SK-N-SH (cell line): Measurements from ENCODE around the gene FAM222B. TPM values are rescaled to one million over a fixed set of nuclear protein-coding genes. Genes with fewer than 3 reads are reported as not detected.

Experiments used
- CTCF ChIA-PET: fragments of 300-600, 350-600 bp; formaldehyde crosslinking; extraction: SDS; loops from one replicate; lab custom pipeline; 2021; lab: Yijun Ruan, JAX
- POLR2A ChIA-PET: fragments of 350-600 bp; sonication (Branson Sonifier 250); formaldehyde crosslinking; extraction: SDS; loops from one replicate; lab custom pipeline; 2020; ENCODE audit warnings: antibody characterized with exemption, inconsistent platforms; lab: Yijun Ruan, JAX
- DNase-seq: peaks from one replicate; pipeline ENCODE4 v3.0.0; 2012
- H2AFZ ChIP-seq: fragments of 200-600 bp; sonication (generic); 2 replicates; pipeline ENCODE4 v1.8.1; 2016; ENCODE audit warnings: antibody characterized with exemption, mild to moderate bottlenecking, low read depth
- H3F3A ChIP-seq: fragments of 200-600 bp; sonication (generic); replicated peaks from 2 replicates; pipeline ENCODE3; 2016; ENCODE audit warnings: antibody characterized with exemption, mild to moderate bottlenecking; ENCODE audit not compliant: insufficient read depth
- H3K27ac ChIP-seq, 2 experiments: fragments of 200-500 bp in 1 of 2; fragments of 200-600 bp in 1 of 2; sonication (Bioruptor generic) in 1 of 2; sonication (generic), shearing (Covaris generic) in 1 of 2; 2 replicates each; pipeline versions ENCODE4 v1.5.1 to v1.6.1; 2014 to 2016; ENCODE audit warnings: low read depth in 2 of 2, inconsistent platforms in 1 of 2, low read length in 1 of 2, mild to moderate bottlenecking in 1 of 2, mixed read lengths in 1 of 2
- H3K27me3 ChIP-seq: fragments of 200-600 bp; sonication (generic), shearing (Covaris generic); 2 replicates; pipeline ENCODE4 v1.6.1; 2016; ENCODE audit warnings: mixed run types; ENCODE audit not compliant: insufficient read depth
- H3K36me3 ChIP-seq, 2 experiments: fragments of 200-500 bp in 1 of 2; fragments of 200-600 bp in 1 of 2; sonication (Bioruptor generic) in 1 of 2; sonication (generic) in 1 of 2; replicated peaks in 1 of 2; 2 replicates each; pipeline versions ENCODE3 to v1.5.1; 2014 to 2016; ENCODE audit warnings: low read length in 1 of 2, mild to moderate bottlenecking in 1 of 2; ENCODE audit not compliant: insufficient read depth in 2 of 2, control insufficient read depth in 1 of 2
- H3K4me1 ChIP-seq, 2 experiments: fragments of 200-500 bp in 1 of 2; fragments of 200-600 bp in 1 of 2; sonication (Bioruptor generic) in 1 of 2; sonication (generic), shearing (Covaris generic) in 1 of 2; 2 replicates each; pipeline versions ENCODE4 v1.5.1 to v1.6.1; 2014 to 2016; ENCODE audit warnings: low read depth in 1 of 2, low read length in 1 of 2, mixed run types in 1 of 2; ENCODE audit not compliant: insufficient read depth in 2 of 2, control insufficient read depth in 1 of 2
- H3K4me2 ChIP-seq: fragments of 200-600 bp; sonication (generic), shearing (Covaris generic); 2 replicates; pipeline ENCODE4 v1.6.1; 2017; ENCODE audit warnings: mixed run types
- H3K4me3 ChIP-seq, 2 experiments: fragments of 200-500 bp in 1 of 2; fragments of 200-600 bp in 1 of 2; sonication (Bioruptor generic) in 1 of 2; sonication (generic), shearing (Covaris generic) in 1 of 2; 2 replicates each; pipeline versions ENCODE4 v1.5.1 to v1.8.1; 2014 to 2016; ENCODE audit warnings: low read depth in 2 of 2, inconsistent platforms in 1 of 2, low read length in 1 of 2, mild to moderate bottlenecking in 1 of 2, mixed read lengths in 1 of 2, moderate library complexity in 1 of 2
- H3K79me2 ChIP-seq: fragments of 200-600 bp; sonication (generic); 2 replicates; pipeline ENCODE4 v1.8.1; 2017; ENCODE audit warnings: mild to moderate bottlenecking; ENCODE audit not compliant: insufficient read depth
- H3K9ac ChIP-seq: fragments of 200-600 bp; sonication (generic); 2 replicates; pipeline ENCODE4 v1.6.1; 2017; ENCODE audit warnings: mixed run types
- H3K9me2 ChIP-seq: fragments of 200-600 bp; sonication (generic); 2 replicates; pipeline ENCODE4 v1.6.1; 2017; ENCODE audit warnings: mixed run types
- H3K9me3 ChIP-seq: fragments of 200-600 bp; sonication (generic); 2 replicates; pipeline ENCODE4 v1.6.1; 2017; ENCODE audit warnings: mixed run types, mild to moderate bottlenecking, moderate library complexity
- H4K20me1 ChIP-seq: fragments of 200-600 bp; sonication (generic); 2 replicates; pipeline ENCODE4 v1.6.1; 2017; ENCODE audit warnings: mild to moderate bottlenecking, mixed run types; ENCODE audit not compliant: insufficient read depth
- EP300 ChIP-seq, 2 experiments: IDR thresholded peaks; 2 replicates each; pipeline versions ENCODE4 v1.4.0 to v1.6.1; 2012; ENCODE audit warnings: borderline replicate concordance in 1 of 2, low read depth in 1 of 2, low read length in 1 of 2
- FOSL2 ChIP-seq: IDR thresholded peaks from 2 replicates; pipeline ENCODE4 v1.4.0; 2012; ENCODE audit warnings: low read depth, mild to moderate bottlenecking, moderate library complexity, borderline replicate concordance
- FOXM1 ChIP-seq: IDR thresholded peaks from 2 replicates; pipeline ENCODE4 v1.4.0; 2012; ENCODE audit warnings: low read depth, mild to moderate bottlenecking
- GATA2 ChIP-seq: sonication (generic); formaldehyde crosslinking; IDR thresholded peaks from 2 replicates; pipeline ENCODE4 v1.5.0; 2020; ENCODE audit warnings: mild to moderate bottlenecking, missing genetic modification reagents
- JUND ChIP-seq: IDR thresholded peaks from 2 replicates; pipeline ENCODE4 v1.4.0; 2012
- MEF2A ChIP-seq: IDR thresholded peaks from 2 replicates; pipeline ENCODE4 v1.4.0; 2012; ENCODE audit warnings: low read depth, borderline replicate concordance
- MXI1 ChIP-seq: IDR thresholded peaks from 2 replicates; pipeline ENCODE4 v1.6.1; 2012; ENCODE audit warnings: mild to moderate bottlenecking, low read depth, low read length, improper control_type of control experiment
- NFIC ChIP-seq: IDR thresholded peaks from 2 replicates; pipeline ENCODE4 v1.4.0; 2012; ENCODE audit warnings: borderline replicate concordance
- NRF1 ChIP-seq: IDR thresholded peaks from 2 replicates; pipeline ENCODE4 v1.6.1; 2012; ENCODE audit warnings: low read depth, mild to moderate bottlenecking, low read length
- RCOR1 ChIP-seq: fragments of 150-350 bp; IDR thresholded peaks from 2 replicates; pipeline ENCODE4 v1.6.1; 2017; ENCODE audit warnings: antibody characterized with exemption, low read length
- TCF12 ChIP-seq: IDR thresholded peaks from 2 replicates; pipeline ENCODE4 v1.4.0; 2012
- WGBS: methylation state at CpG from one replicate; pipeline ENCODE4 v1.1.6; 2017; ENCODE audit warnings: low lambda C conversion rate; 5-methylcytosine and 5-hydroxymethylcytosine counted together
- polyA plus RNA-seq, 3 experiments: library from polyadenylated mRNA; depleted of rRNA; stranded (reverse); fragments of >200 nt; gene quantifications; 2 replicates each; pipeline ENCODE4 v1.2.3, GENCODE V29; 2012
- TF ChIP-seq, protein P1 (sequence below): IDR thresholded peaks from 2 replicates; pipeline ENCODE4 v1.4.0; 2012; ENCODE audit warnings: low read depth, borderline replicate concordance

FAM222B gene
- polyA plus RNA-seq, 1 of the 3 experiments (the other 2 are of a cell fraction) = 9.0 TPM

DNA sequence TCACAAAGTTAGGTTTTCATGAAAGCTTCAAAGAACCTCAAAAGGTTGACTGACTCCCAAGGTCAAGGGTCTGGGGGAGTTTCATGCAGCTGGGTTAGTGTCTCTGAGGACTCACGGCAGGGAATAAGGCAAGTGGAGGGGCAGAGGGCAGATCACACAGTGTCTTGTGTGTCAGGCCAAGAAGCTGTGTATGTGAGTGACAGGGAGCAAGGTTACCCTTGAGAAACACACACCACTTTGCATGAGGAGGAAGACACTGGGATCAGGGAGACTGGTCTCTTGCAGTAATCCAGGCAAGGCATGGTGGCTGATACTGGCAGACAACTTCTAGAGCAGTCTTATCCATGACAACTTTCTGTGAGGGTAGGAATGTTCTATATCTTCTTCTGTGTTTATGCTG is 48.6 kb upstream of the FAM222B start:
- no peak overlapping the region for H3K27ac ChIP-seq
- no peak overlapping the region for H2AFZ ChIP-seq
- no peak for DNase-seq
- WGBS = 80% methylated on average over 1 of the region's 1 CpG
- H3K36me3 ChIP-seq = peaks cover 0 to 2% of the 10 kb centered on the region in 2 experiments
- 0 out of 2 replicates have a peak, but pooled peaks cover 3% of the 10 kb centered on the region for H4K20me1 ChIP-seq
- no peak for TF ChIP-seq TCF12
- no peak for TF ChIP-seq JUND
- TF ChIP-seq, protein P1, sequence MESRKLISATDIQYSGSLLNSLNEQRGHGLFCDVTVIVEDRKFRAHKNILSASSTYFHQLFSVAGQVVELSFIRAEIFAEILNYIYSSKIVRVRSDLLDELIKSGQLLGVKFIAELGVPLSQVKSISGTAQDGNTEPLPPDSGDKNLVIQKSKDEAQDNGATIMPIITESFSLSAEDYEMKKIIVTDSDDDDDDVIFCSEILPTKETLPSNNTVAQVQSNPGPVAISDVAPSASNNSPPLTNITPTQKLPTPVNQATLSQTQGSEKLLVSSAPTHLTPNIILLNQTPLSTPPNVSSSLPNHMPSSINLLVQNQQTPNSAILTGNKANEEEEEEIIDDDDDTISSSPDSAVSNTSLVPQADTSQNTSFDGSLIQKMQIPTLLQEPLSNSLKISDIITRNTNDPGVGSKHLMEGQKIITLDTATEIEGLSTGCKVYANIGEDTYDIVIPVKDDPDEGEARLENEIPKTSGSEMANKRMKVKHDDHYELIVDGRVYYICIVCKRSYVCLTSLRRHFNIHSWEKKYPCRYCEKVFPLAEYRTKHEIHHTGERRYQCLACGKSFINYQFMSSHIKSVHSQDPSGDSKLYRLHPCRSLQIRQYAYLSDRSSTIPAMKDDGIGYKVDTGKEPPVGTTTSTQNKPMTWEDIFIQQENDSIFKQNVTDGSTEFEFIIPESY = no peak
- TF ChIP-seq RCOR1 = no peak
- TF ChIP-seq MEF2A = no peak
- TF ChIP-seq FOXM1 = no peak
- TF ChIP-seq GATA2 (CRISPR knock-in tag) = no peak
- no peak for TF ChIP-seq MXI1
- no peak for TF ChIP-seq EP300 (IDR thresholded peaks at IDR 0.05; ENCODE audit: borderline replicate concordance in 1 of 2, low read depth in 1 of 2, low read length in 1 of 2)
- no peaks in the 10 kb centered on the region for H3K27me3 ChIP-seq
- ChIA-PET POLR2A (no interaction called here), CTCF (interaction anchor here (2.9 to 3.9 kb wide), 2 partner anchors 127 to 141 kb away, joined by 6 to 24 read pairs; no protein-coding TSS in a partner anchor)
- H3K4me2 ChIP-seq = no peak overlapping the region
- no peak overlapping the region for H3K4me3 ChIP-seq
- no peaks in the 10 kb centered on the region for H3K9me3 ChIP-seq
- H3K4me1 ChIP-seq = peaks cover 5 to 13% of the 10 kb centered on the region in 2 experiments; a peak in 2 of 4 replicates
- peaks cover 3% of the 10 kb centered on the region for H3F3A ChIP-seq
- no peak overlapping the region for H3K9ac ChIP-seq
- no peaks in the 10 kb centered on the region for H3K9me2 ChIP-seq
- H3K79me2 ChIP-seq = peaks cover 35% of the 10 kb centered on the region

DNA sequence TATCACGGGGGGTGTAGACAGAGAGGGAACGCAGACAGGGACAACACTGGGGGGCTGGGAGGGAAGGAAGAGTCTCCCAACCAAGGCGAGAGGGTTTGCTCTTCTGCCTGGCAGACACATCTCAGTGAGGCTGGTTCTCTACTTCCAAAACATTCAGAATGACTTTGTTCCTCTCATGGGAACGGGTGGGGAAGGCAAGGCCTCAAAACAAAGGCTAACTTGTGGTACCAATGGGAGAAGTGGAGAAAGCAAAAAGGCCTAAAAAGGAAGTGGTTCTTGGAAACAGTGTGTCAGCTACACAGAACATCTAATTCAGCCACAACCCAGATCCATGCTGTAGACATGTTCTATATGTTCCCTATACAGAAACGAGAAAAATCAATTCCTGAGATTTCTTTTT is 47.4 kb upstream of the FAM222B start:
- H3K9ac ChIP-seq = no peak overlapping the region
- 95% methylated on average over 5 of the region's 5 CpGs for WGBS
- POLR2A ChIA-PET = no interaction called here

More for the DNA sequence above, 47.4 kb upstream of the FAM222B start:
- Histone ChIP-seq H3K9me3 (no peaks in the 10 kb centered on the region), H3K9me2 (no peaks in the 10 kb centered on the region), H3K4me3 (no peak overlapping the region)
- CTCF ChIA-PET = interaction anchor here (0.7 to 2.9 kb wide), 2 partner anchors 9 to 140 kb away, joined by 3 to 6 read pairs; no protein-coding TSS in a partner anchor
- TF ChIP-seq FOXM1 (no peak), TCF12 (no peak), EP300 (IDR thresholded peaks at IDR 0.05; ENCODE audit: borderline replicate concordance in 1 of 2, low read depth in 1 of 2, low read length in 1 of 2) (no peak), NRF1 (no peak), NFIC (no peak), FOSL2 (no peak), MXI1 (no peak)
- TF ChIP-seq, all 33 proteins: peak for 0
- Histone ChIP-seq H3K36me3 (peaks cover 0 to 13% of the 10 kb centered on the region in 2 experiments), H2AFZ (no peak overlapping the region), H4K20me1 (0 out of 2 replicates have a peak, but pooled peaks cover 3% of the 10 kb centered on the region), H3K79me2 (peaks cover 23% of the 10 kb centered on the region), H3K4me1 (peaks cover 0 to 13% of the 10 kb centered on the region in 2 experiments; a peak in 2 of 4 replicates), H3K27ac (no peak overlapping the region), H3F3A (no peaks in the 10 kb centered on the region), H3K4me2 (no peak overlapping the region), H3K27me3 (no peaks in the 10 kb centered on the region)
- no peak for DNase-seq
